SW 1271 (cell line): ENCODE results near the gene SYT14.
"Not testable (repeated sequence)": the region's sequence is repeated elsewhere in the genome, so short reads cannot be mapped to it uniquely, and the experiment has no call there.

ENCODE experiments used
- DNase-seq, 2 experiments: peaks; one replicate each; lab custom pipeline; 2025; lab: John Stamatoyannopoulos, UW

SYT14 gene

DNA sequence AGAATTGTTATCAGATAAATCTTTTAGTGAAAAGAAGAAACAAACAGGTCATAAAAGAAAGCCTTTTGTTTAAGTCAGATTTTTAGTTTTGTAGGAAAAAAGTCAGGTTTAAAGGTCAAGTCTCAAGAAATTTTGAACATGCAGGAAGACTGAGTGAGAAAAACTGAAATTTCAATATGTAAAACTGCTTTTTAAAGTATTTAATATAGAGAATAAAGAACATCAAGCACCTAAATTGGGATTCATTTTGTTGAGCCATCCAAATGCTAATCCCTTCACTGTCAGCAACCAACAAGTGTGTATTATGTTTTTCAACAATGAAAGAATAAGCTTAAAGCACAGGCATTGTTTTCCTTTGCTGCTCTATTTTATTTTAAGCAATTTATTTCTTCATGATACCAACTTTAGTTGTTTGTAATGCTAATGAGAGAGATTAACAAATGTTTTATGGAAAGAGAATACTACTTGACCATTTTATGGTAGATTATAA is 179.7 kb downstream of the SYT14 start:
- no peak for DNase-seq

- DNase-seq = no peak
These were observed 185.4 kb downstream of the SYT14 start for GRCh38 chr1:210123383-210123782.

- DNase-seq = peak in 1 of 2 experiments; percentile 66
These were observed 186.0 kb downstream of the SYT14 start for GRCh38 chr1:210123924-210124589.

GRCh38 chr1:210124736-210125135 is 186.7 kb downstream of the SYT14 start:
- DNase-seq = no peak

DNA sequence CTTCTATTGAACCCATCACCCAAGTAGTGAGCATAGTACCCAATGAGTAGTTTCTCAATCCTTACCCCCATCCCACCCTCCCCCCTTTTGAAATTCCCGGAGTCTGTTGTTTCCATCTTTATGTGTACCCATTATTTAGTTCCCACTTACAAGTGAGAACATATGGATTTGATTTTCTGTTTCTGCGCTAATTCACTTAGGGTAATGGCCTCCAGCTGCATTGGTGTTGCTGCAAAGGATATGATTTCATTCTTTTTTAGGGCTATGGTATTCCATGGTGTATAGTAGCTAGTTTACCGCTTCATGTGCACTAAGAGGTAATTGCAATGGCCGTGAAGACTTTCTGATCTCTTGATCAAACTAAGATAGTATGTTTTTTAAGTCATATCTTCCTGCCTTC is 187.1 kb downstream of the SYT14 start:
- DNase-seq = no peak

DNA sequence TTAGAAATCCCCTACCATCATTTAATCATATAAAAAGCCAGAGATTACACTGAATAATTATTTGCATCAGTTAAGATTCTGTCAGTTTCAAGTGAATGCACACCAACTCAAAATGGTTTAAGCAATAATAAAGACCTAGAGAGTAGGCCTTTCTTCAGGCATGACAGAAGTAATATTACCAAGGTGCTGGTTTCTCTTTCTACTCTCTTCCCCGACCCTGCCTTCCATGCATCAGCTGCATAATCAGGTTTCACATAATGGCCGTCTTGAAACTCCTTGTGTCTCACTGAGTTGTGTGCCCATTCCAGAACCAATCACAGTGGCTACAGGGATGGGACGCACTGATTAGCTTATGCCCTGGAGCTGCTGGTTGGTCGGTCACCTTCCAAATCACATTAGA is 191.1 kb downstream of the SYT14 start:
- no peak for DNase-seq

DNA sequence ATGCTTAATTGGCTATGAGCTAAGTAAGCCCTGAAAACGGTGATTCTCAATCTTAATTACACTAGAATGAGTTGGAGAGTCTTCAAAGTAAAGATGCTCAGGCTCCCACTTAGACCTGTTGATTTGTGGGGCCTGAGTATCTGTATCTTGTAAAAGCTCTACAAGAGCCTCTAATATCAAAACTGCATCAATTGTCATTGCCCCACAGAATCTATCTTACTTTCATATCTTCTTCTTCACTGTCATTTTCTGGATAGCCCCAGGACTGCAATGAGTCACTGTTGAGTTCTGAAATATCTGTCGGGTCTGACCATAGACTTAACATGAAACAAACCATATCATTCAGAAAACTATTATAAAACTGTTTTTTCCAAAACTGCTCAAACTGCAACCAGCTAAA is 191.7 kb downstream of the SYT14 start:
- no peak for DNase-seq

DNA sequence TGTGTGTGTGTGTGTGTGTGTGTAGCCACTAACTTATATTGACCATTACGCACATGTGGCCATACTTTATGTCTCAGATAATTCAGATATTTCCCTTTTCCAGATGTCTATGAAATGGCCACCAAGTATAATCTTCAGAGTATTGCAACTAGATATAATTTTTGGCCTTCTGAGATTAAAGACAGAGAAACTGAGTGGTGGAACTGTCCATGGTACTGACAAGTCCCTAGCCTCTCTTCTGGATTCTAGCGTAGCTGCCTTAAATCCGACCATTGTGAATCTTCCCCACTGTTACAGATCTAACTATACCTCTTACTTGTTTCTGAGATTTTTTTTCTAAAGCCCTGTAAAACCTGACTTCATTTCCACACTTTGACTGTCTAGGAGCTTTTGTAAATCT is 194.6 kb downstream of the SYT14 start:
- DNase-seq = no peak

DNA sequence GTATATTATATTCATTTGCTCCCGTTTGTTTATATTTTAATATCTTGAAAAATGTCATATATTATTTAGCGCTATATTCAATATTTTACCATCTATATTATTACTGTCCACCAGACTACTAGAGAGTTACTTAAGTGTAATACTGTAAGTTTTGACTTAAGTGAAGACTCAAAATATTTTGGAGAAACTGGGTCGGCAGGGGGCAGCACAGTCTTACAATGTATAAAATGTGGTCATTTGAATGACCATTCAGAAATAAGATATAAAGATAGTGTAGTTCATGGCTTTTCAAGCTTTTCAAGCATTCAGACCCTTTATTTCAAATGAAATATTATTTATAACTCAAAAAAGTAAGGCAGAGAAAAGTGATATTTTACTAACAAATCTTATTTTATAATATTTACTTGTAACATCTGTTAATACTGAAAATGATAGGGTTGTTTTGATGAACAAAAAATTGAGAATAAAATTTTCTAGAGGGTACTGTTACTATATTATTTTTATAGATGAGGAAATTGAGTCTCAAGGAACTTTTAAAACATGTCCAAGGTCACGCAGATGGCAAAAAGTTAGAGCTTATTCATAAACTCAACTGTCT is 205.5 kb downstream of the SYT14 start:
- peak in 1 of 2 experiments; percentile 37 for DNase-seq

GRCh38 chr1:210144736-210145135 is 206.7 kb downstream of the SYT14 start:
- no peak for DNase-seq

DNA sequence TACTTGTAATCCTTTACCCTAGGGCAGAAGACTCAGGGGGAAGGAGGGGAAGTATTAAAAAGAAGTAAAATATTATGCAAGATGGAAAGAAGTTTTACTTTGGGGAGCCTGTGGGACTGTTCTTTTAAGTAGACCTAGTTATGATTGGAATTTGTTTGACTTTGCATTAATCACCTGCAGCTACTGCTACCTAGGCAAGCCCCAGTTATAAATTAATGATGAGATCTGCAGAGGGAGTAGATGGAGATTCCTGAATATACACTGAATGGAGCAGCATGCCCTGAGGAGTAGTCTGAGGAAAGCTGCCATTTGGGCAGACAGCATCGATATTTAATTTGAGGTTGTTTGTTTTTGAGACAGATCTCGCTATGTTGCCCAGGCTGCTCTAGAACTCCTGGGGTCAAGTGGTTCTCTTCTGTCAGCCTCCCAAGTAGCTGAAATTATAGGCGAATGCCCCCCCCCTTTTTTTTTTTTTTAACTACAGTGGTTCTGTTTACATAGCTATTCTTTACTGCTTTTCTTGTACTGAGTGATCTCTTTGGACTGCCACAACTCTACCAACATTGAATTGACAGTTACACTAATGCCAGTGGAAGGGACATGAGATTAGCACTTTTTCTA is 213.1 kb downstream of the SYT14 start:
- DNase-seq = no peak

DNA sequence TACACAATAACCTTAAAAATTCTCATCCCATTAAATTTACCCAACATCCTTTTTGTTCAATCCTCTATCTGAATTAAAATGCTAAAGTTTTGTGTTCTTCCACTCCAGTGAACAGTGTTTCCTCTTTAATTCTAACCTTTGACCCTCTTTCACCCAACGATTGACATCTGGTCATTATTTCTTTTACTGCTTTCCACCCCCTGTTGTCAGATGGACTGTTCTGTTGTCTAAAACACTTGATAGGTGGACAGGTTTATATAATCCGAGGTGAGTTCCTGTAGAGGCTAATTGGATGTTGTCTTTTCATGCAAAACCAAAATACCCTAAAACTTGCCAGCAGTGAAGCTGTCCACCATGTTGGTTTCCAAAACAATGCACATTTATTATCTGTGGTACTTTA is 221.2 kb downstream of the SYT14 start:
- DNase-seq = no peak

- DNase-seq = no peak
These were observed 232.2 kb downstream of the SYT14 start for GRCh38 chr1:210170220-210170619.

DNA sequence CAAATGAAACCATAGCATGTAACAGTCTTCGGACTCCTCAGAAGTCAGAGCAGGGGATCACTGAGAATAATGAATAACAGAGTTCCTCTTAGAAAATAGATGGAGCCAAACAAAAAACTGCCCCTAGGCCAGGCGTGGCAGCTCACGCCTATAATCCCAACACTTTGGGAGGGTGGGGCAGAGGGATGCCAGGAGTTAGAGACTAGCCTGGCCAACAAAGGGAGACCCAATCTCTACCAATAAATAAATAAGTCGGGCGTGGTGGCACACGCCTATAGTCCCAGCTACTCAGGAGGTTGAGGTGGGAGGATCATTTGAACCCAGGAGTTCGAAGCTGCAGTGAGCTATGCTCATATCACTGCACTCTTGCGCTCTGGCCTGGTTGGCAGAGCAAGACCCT is 236.1 kb downstream of the SYT14 start:
- DNase-seq = no peak

DNA sequence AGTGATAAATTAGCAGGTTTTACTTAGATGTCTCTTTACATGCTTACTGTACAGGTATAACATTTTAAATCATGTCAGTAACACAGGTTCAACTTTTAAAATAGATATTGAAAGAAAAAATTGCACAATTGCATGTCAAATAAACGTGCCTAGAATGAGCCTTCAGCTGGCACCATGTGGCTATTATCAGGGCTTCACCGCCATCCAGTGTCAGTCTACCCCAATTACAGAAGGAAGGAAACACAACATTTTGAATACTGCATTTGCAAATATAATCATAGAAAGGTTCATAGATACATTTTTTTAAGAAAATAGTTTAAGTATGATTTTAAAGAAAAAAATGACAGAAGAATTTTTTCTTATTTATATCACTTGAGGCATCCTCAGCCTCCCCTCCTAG is 247.0 kb downstream of the SYT14 start:
- DNase-seq = no peak

- peak; percentile 37 to 41 for DNase-seq
These were observed 250.0 kb downstream of the SYT14 start for GRCh38 chr1:210187849-210188606.

- DNase-seq = no peak
These were observed 251.4 kb downstream of the SYT14 start for GRCh38 chr1:210189426-210189825.

DNA sequence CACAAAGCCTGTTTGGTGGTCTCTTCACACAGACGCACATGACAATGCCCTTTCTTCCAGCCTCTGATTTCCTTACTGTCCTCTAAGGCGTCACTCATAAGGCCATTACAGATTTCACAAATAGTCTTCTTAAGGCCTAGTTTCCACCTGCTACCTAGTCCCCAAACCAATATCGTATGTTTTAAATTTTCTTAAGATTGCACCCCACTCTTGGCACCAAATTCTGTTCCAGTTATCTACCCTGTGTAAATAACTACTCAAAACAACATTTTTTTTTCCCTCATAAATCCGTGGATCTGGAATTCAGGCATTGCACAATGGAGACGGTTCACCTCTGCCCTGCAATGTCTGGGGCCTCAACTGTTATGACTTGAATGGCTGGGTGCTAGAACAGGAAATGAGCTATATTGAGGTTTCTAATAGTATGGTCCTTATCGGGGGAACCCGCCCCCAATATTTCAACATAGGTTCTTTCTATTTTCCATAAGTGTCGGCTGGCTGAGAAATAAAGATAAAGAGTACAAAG is 257.7 kb downstream of the SYT14 start:
- DNase-seq = no peak

DNA sequence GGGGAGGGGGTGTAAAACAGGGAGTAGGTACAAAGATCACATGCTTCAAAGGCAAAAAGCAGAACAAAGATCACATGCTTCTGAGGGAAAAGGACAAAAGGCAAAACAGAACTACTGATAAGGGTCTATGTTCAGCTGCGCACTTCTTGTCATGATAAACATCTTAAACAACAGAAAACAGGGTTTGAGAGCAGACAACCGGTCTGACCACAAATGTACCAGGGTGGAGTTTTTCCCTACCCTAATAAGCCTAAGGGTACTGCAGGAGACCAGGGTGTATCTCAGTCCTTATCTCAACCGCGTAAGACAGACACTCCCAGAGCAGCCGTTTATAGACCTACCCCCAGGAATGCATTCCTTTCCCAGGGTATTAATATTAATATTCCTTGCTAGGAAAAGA is 258.2 kb downstream of the SYT14 start:
- DNase-seq = not testable (repeated sequence)

DNA sequence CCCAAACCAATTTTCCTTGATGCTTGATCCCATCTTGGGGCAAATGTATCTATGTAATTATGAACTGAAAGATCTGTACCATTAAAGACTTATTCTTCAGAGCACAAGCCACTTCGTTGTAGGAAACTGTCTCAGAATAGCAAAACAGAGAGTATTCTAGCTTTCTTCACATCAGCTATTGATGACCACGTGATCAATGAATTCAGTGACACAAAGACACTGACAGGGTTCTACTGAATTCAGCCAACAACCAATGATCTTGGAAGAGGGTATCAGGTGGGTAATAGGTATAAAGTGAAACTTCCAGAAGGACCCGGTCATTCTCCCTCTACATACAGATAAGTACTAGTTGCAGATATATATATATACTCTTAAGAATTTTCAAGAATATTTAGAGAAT is 260.8 kb downstream of the SYT14 start:
- DNase-seq = no peak

DNA sequence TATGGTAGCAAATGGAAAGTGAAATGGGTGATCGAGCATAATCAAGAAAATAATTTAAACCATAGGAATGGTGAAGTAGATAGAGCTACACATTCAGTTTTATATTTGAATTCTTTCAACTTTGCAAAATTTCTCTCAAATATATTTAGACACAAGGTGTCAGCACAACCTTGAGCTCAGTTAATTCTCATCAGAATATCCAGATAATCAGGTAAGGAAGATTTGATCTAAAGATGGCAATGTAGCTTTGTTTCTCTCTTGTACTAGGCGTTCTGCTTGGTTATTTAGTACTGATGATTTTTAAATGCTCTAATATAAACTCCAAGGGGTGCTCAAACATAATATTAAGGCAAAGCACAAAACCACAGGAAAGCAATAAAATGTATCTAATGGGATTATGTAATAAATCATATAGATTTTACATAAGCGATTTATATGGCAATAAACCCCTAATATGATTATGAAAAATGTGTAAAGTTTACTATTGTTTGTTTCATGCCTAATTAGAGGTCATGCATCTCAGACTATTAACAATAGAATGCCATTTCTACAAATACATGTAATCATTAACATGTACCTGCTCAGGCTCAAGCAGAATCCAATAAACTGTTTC is 262.2 kb downstream of the SYT14 start:
- DNase-seq = no peak

DNA sequence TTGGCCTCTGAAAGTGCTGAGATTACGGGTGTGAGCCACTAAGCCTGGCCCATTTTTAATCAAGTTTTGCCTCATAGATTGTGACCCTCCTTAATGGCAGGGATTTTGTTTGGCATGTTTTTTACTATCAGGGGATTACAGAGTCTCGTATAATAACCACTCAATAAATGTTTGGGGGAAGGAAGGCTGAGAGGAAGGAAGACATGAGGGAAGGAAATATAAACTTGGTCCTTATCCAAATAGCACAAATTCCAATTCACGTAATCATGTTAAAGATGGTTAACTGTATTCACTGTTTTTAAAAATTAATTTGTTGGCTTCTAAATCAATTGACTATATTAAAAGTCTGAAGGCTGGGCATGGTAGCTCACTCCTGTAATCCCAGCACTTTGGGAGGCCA is 263.7 kb downstream of the SYT14 start:
- DNase-seq = no peak
